OCI-LY1 (cell line): ENCODE data around the gene B4GALT3.

Experiments
- H2AFZ ChIP-seq: fragments of 200-600 bp; sonication (generic), shearing (Covaris generic); 2 replicates; pipeline ENCODE4 v1.6.0; 2014; ENCODE audit warnings: antibody characterized with exemption, mild to moderate bottlenecking, low read length
- H3F3A ChIP-seq: fragments of 200-600 bp; sonication (generic), shearing (Covaris generic); 2 replicates; pipeline ENCODE4 v1.6.0; 2014; ENCODE audit warnings: mild to moderate bottlenecking, antibody characterized with exemption, low read length, moderate library complexity; ENCODE audit not compliant: insufficient read depth
- H3K27ac ChIP-seq: fragments of 200-600 bp; sonication (generic); 2 replicates; pipeline ENCODE4 v1.5.1; 2014; ENCODE audit warnings: low read length, mixed run types, mild to moderate bottlenecking, low read depth; ENCODE audit not compliant: poor library complexity, severe bottlenecking
- H3K27me3 ChIP-seq: fragments of 200-600 bp; sonication (generic); 2 replicates; pipeline ENCODE4 v1.6.0; 2014; ENCODE audit warnings: antibody characterized with exemption, mild to moderate bottlenecking, low read length, moderate library complexity; ENCODE audit not compliant: insufficient read depth
- H3K36me3 ChIP-seq: fragments of 200-600 bp; sonication (generic); 2 replicates; pipeline ENCODE4 v1.6.1; 2014; ENCODE audit warnings: mild to moderate bottlenecking, antibody characterized with exemption, low read length, moderate library complexity, mixed read lengths; ENCODE audit not compliant: insufficient read depth
- H3K4me1 ChIP-seq: fragments of 200-600 bp; sonication (generic); 2 replicates; pipeline ENCODE4 v1.5.1; 2014; ENCODE audit warnings: mild to moderate bottlenecking, low read length, moderate library complexity; ENCODE audit not compliant: insufficient read depth, severe bottlenecking
- H3K4me2 ChIP-seq: fragments of 200-600 bp; sonication (generic), shearing (Covaris generic); 2 replicates; pipeline ENCODE4 v1.6.1; 2014; ENCODE audit warnings: low read length
- H3K4me3 ChIP-seq: fragments of 200-600 bp; sonication (generic); 2 replicates; pipeline ENCODE4 v1.5.1; 2014; ENCODE audit warnings: low read length, low read depth, mild to moderate bottlenecking, mixed read lengths; ENCODE audit not compliant: poor library complexity, severe bottlenecking
- H3K79me2 ChIP-seq: fragments of 200-600 bp; shearing (Covaris generic); 2 replicates; pipeline ENCODE4 v1.6.1; 2016; ENCODE audit warnings: mixed run types, low read length, mixed read lengths; ENCODE audit not compliant: insufficient read depth
- H3K9ac ChIP-seq: fragments of 200-600 bp; sonication (generic), shearing (Covaris generic); 2 replicates; pipeline ENCODE4 v1.6.1; 2014; ENCODE audit warnings: mild to moderate bottlenecking, low read length, mixed read lengths
- H3K9me2 ChIP-seq: fragments of 200-600 bp; sonication (generic), shearing (Covaris generic); 2 replicates; pipeline ENCODE4 v1.6.1; 2014; ENCODE audit warnings: low read depth, mild to moderate bottlenecking, low read length, mixed read lengths
- H3K9me3 ChIP-seq: fragments of 200-600 bp; shearing (Covaris generic); 2 replicates; pipeline ENCODE4 v1.6.1; 2014; ENCODE audit warnings: low read length, mixed read lengths
- H4K20me1 ChIP-seq: fragments of 200-600 bp; sonication (generic), shearing (Covaris generic); 2 replicates; pipeline ENCODE4 v1.6.0; 2016; ENCODE audit warnings: mild to moderate bottlenecking, low read length; ENCODE audit not compliant: insufficient read depth
- EZH2 ChIP-seq: fragments of 200-600 bp; sonication (generic), shearing (Covaris generic); IDR thresholded peaks from 2 replicates; pipeline ENCODE4 v1.8.0; 2017; ENCODE audit warnings: borderline replicate concordance, mixed run types, mild to moderate bottlenecking, antibody characterized with exemption, low read length, moderate library complexity, mixed read lengths
- TF ChIP-seq, protein P1 (sequence below): fragments of 200-600 bp; sonication (generic), shearing (Covaris generic); IDR thresholded peaks from 2 replicates; pipeline ENCODE4 v1.5.1; 2017; ENCODE audit warnings: mild to moderate bottlenecking, antibody characterized with exemption, low read length, moderate library complexity, mixed read lengths

The B4GALT3 gene

DNA sequence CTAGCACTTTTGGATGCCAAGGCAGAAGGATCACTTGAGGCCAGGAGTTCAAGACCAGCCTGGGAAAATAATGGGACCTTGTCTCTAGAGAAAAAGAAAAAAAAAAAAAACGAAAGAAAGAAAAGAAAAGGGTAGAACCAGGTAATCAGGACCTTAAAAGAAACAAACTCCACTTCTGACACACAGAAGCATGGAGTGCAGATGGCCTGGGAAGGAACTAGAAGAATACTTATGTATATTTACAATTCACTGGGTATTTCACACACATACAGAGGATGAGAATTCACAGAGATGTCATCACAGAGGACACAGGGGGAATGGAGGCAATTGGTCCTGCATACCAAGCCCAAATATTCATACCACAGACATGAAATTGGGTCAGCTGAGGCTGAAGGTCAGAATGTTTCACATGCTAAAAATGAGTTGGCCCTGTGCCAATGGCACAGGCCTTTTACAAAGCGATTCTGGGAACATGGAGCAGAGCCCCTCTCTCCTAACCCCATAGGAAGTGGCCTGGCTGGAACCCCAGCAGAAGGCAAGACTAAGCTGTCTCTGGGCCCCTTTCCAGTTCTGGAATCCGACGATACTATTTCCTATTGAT lies 4.4 kb downstream of the B4GALT3 start:
- H3K36me3 ChIP-seq = peaks cover 64% of the 10 kb centered on the region
- peaks cover 23% of the 10 kb centered on the region for H3K4me1 ChIP-seq
- H3K79me2 ChIP-seq = no peaks in the 10 kb centered on the region
- H3K9ac ChIP-seq = no peak overlapping the region
- no peak overlapping the region for H2AFZ ChIP-seq
- no peaks in the 10 kb centered on the region for H3K9me2 ChIP-seq
- no peak overlapping the region for H3K4me2 ChIP-seq
- H3K9me3 ChIP-seq = no peaks in the 10 kb centered on the region
- no peak for TF ChIP-seq EZH2
- TF ChIP-seq, protein P1, sequence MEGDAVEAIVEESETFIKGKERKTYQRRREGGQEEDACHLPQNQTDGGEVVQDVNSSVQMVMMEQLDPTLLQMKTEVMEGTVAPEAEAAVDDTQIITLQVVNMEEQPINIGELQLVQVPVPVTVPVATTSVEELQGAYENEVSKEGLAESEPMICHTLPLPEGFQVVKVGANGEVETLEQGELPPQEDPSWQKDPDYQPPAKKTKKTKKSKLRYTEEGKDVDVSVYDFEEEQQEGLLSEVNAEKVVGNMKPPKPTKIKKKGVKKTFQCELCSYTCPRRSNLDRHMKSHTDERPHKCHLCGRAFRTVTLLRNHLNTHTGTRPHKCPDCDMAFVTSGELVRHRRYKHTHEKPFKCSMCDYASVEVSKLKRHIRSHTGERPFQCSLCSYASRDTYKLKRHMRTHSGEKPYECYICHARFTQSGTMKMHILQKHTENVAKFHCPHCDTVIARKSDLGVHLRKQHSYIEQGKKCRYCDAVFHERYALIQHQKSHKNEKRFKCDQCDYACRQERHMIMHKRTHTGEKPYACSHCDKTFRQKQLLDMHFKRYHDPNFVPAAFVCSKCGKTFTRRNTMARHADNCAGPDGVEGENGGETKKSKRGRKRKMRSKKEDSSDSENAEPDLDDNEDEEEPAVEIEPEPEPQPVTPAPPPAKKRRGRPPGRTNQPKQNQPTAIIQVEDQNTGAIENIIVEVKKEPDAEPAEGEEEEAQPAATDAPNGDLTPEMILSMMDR = no peak
- no peak overlapping the region for H3K27ac ChIP-seq
- H4K20me1 ChIP-seq = no peaks in the 10 kb centered on the region
- no peak overlapping the region for H3K4me3 ChIP-seq
- no peaks in the 10 kb centered on the region for H3K27me3 ChIP-seq
- no peaks in the 10 kb centered on the region for H3F3A ChIP-seq

DNA sequence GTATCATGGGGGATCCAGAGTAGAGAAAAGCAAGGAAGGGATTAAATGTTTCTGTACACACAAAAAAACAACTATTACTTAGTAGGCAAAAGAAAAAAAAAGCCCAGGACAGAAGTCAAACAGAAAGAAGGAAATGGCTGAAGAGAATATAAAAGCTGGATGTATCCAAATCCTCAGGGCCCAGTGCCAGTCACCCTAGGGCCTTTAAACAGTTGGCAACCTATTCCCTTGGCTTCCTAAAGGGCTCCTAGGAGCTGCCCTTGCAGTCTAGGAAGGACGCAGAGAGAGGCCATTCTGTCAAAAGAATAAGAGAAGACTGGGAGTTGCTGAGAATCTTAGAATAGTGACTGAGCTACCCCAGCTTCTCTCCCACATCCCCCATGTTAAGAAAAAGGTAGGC lies 5.0 kb downstream of the B4GALT3 start:
- Histone ChIP-seq H3F3A (no peaks in the 10 kb centered on the region), H4K20me1 (no peaks in the 10 kb centered on the region), H3K9me3 (no peaks in the 10 kb centered on the region), H3K27me3 (no peaks in the 10 kb centered on the region), H2AFZ (no peak overlapping the region), H3K9ac (no peak overlapping the region), H3K4me2 (no peak overlapping the region), H3K27ac (no peak overlapping the region), H3K9me2 (no peaks in the 10 kb centered on the region), H3K79me2 (no peaks in the 10 kb centered on the region), H3K36me3 (peaks cover 64% of the 10 kb centered on the region), H3K4me1 (peaks cover 19% of the 10 kb centered on the region), H3K4me3 (no peak overlapping the region)
- TF ChIP-seq, protein P1 = no peak
- no peak for TF ChIP-seq EZH2

DNA sequence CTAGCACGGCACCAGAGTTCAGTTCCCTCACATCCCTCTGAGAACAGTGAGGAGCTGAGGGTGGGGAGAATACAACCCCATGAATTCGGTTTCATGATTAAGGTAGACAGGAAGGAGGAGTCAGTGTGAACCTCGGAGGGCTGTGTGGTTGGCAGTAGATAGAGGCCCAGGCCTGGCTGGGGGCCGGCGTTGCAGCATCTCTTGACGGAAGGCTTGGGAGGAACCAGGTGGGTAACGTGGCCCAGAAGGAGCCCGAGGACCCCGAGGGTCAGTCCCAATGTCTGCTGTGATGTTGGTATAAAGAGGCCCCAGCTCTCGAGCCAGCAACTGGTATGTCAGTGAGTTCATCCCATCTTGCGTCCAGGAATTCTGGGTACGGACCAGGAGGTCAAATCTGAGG lies 5.6 kb downstream of the B4GALT3 start:
- Histone ChIP-seq H3F3A (no peaks in the 10 kb centered on the region), H3K4me3 (no peak overlapping the region), H3K4me2 (no peak overlapping the region), H2AFZ (no peak overlapping the region), H3K9ac (no peak overlapping the region), H3K79me2 (no peaks in the 10 kb centered on the region), H3K27ac (no peak overlapping the region), H3K36me3 (peaks cover 64% of the 10 kb centered on the region), H3K9me3 (no peaks in the 10 kb centered on the region), H4K20me1 (no peaks in the 10 kb centered on the region), H3K4me1 (peaks cover 25% of the 10 kb centered on the region), H3K9me2 (no peaks in the 10 kb centered on the region), H3K27me3 (no peaks in the 10 kb centered on the region)
- no peak for TF ChIP-seq EZH2
- TF ChIP-seq, protein P1 = no peak
